GM18511 (cell line): Measurements from ENCODE around the gene SLC29A2.
"Not testable (repeated sequence)": the region's sequence is repeated elsewhere in the genome, so short reads cannot be mapped to it uniquely, and the experiment has no call there.

Experiments
- ATAC-seq: cut with Tn5 transposase; IDR thresholded peaks from one replicate; pipeline ENCODE4 v1.9.1; 2021; ENCODE audit warnings: mild to moderate bottlenecking, moderate library complexity; ENCODE audit not compliant: unreplicated experiment

SLC29A2 gene

GRCh38 chr11:66321606-66322005 lies 50.0 kb downstream of the SLC29A2 start:
- ATAC-seq: no peak

DNA sequence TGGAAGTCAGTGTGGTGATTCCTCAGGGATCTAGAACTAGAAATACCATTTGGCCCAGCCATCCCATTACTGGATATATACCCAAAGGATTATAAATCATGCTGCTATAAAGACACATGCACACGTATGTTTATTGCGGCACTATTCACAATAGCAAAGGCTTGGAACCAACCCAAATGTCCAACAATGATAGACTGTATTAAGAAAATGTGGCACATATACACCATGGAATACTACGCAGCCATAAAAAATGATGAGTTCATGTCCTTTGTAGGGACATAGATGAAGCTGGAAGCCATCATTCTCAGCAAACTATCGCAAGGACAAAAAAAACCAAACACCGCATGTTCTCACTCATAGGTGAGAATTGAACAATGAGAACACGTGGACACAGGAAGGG lies 50.8 kb downstream of the SLC29A2 start:
- not testable (repeated sequence) for ATAC-seq

DNA sequence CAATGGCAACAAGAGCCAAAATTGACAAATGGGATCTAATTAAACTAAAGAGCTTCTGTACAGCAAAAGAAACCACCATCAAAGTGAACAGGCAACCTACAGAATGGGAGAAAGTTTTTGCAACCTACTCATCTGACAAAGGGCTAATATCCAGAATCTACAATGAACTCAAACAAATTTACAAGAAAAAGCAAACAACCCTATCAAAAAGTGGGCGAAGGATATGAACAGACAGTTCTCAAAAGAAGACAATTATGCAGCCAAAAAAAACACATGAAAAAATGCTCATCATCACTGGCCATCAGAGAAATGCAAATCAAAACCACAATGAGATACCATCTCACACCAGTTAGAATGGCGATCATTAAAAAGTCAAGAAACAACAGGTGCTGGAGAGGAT lies 51.3 kb downstream of the SLC29A2 start:
- not testable (repeated sequence) for ATAC-seq

DNA sequence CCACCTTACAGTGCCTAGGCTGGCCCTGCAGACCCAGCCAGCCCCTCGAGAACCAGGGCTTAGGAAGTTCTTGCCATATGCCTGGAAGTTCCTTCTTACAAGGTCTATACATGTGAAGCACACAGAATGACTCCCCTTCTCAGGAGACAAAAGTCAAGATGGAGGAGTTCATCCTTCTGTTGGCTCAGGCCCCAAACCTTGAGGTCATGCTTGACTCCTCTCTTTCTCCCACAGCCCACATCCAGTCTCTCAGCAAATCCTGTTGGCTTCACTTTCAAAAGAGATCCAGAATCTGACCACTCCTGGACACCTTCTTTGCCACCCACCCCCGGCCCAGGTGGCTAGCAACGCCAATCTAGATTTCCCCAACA lies 53.0 kb downstream of the SLC29A2 start:
- no peak for ATAC-seq

DNA sequence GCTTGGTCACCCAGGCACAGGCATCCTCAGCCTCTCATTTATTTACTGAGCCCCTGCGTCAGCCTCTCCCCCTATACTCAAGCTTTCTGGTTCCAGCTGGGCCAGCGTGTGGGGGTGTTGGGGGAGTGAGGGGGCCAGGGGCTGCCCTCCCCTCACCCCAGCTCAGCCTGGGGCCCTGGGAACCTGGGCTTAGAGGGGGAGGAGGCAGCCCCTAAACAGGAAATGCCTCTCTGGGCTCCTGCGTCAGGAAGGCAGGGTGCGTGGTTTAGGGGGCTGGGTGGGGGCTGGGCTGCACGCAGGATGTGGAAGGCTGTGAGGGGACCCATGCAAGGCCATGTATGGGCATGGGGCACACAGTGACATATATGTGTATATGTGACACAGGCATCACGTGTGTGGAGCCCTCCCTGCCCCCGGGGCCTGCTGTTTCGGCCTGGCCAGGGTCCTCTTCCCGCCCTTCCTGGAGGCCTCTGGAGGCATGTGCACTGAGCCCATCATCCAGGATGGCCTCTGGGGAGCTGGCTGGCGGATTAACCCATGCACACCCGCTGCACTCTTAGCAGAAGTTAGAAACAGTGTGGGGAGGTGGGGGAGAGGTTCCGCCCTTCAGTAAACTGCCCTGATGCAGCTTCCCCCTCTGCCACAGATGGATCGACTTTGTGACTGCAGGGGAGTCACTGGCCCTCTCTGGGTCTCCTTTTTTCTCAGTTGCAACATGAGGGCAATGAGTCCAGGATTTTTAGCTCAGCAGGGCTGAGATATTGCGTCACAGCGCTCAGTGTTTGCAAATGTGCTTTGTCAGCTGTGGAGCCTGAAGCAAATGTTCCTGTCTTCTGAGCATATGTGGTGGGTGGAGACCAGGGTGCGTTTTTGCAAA lies 53.6 kb downstream of the SLC29A2 start:
- ATAC-seq: no peak

DNA sequence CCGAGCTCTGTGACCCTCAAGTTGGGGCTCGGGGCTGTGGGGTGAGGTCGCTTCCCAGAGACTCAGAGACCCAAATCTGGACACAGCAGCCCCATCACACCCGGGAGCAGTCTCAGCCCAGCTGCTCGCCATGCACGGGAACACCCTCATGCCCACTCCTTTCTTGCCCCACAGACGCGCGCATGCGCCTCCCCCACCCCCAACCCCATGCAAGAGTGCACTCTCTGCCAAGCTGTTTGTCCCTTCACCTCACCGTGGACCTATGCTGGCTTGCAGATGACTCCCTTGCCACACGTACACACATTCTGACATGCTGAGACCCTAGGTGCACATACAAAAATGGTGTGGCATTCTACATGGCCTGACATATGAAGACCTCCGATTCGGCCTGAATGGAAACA lies 54.2 kb downstream of the SLC29A2 start:
- no peak for ATAC-seq

GRCh38 chr11:66316849-66317251 lies 54.7 kb downstream of the SLC29A2 start, which contains the start of gene CD248:
TSS of gene CD248 (minus strand) at chr11:66317044. CDS start at chr11:66317027, 17 bp downstream.
- no peak for ATAC-seq

DNA sequence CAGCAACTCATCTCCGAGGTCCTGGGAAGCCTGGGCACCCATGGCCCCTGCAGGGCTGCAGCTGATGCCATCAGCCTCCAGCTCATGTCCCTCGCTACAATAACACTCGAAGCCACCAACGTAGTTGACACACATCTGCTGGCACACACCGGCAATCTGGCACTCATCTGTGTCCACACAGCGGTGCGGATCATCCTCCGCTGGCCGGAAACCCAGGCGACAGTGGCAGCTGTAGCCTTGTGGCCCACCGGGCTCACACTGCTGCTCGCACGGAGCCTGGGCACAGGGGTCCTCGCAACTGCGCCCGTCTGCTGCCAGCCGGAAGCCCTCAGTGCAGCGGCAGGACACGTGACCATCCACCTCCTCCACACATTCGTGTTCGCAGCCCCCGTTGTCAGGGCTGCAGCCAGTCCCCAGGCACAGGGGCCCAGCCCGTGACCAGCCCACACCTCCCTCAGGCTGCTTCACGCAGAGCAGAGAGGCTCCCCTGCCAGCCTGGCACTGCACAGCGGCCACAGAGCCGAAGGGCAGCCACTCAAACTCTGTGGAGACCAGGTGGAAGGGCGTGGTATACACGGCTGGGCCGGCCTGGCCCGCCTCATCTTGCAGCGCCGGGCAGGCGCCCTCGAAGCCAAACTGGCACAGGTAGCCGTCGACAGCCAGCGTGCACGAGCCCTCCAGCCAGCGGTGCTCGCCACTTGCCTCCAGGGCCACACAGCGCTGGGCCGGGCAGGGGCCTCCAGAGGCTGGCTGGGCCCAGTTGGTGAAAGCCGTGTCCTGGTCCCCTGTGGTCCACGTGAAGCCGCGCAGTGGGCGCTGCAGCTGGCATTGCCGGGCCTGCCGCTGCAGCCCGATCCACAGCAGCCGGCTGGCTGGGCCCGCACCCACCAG lies 55.4 kb downstream of the SLC29A2 start:
- no peak for ATAC-seq

GRCh38 chr11:66315498-66315885 lies 56.1 kb downstream of the SLC29A2 start:
- no peak for ATAC-seq

GRCh38 chr11:66314561-66315497 lies 56.7 kb downstream of the SLC29A2 start:
- ATAC-seq: no peak

DNA sequence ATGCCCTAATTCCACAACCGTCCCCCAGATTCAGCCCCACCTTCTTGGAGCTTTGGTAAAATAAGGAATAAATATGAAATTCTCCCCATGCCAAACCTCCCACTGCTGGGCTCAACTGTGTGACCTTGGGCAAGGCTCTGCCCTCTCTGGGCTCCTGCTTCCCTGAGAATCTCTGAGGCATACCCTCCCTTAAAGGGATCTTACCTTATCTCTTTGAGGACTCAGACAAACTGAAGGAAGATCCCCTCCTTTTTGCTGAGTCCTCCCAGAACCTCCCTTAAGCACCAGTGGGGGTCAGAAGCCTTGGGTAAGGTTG lies 57.4 kb downstream of the SLC29A2 start:
- no peak for ATAC-seq

DNA sequence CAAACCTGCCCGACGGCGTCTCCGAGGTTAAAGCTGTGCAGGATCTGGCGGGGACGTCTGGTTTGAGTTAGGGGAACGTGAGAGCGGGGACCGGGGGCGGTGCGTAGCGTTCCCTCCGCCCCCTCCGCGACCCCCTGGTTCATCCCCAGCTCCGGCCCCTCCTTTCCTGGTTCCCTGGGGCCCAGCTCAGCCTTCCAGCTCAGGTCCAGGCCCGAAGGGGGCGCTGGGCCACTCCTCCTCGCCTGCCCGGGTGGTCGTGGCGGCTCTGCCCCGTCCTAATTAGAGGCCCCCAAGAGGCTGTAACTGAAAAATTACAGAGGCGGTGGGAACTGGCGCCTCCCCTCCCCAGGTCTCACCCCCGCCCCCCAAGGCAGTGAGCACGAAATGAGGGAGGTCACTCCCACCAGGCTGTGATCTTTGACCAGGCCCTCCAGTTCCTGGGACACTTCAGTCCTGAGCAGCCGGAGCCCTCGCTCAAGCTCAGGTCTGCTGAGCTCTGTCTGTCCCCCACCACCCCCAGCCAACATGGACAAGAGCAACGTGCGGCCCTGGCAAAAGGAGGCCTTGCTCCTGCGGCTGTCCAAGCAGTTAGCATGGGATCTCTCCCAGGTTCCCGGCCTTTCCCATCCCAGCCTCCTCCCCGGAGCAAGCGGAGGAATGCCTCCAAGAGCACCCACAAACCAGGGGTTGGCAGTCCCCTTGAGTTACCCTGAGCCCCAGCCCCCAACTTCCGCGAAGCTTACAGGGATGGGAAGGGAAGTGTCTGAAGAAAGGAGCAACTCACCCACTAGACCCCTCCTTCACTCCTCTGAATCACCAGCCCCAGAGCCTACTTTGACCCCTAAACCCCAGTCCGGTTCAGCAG lies 58.0 kb downstream of the SLC29A2 start:
- ATAC-seq: no peak

DNA sequence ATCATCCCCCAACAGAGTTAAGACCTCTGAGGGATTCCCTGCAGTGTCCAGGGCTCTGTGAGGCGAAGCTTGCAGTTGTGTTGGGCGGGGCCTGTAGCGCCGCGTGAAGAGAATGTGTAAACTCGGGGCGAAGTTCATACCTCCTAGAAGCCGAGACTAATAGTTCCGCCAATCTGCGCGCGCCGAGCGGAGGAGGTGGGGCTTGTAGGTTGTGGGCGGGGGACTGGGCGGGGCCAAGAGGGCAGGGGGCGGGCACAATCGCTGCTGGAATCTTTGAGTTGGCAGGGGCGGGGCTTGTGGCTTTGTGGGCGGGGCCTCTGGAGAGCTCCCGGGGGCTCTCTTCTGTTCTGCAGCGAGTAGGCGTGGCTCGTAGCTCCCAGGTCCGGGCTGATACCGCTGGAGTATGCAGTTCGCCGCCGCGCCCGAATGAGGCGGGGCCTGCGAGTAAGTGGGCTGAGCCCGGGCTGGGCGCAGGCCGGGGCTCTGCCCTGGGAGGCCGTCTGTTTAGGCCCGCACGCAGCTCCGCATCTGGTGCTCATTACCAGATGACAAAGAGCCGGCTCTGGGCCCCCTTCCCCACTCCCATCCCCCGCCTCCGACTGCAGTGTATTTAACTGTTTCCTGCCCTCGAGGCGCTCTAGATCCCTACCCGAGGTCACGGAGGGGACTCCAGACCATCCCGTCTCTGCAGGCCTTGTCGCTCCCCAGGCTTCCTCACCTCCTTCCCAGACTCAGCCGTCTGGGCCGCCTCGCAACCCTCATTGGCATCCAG lies 58.8 kb downstream of the SLC29A2 start:
- ATAC-seq: peak; percentile 58
